Heart right ventricle (tissue), 16 donors: ENCODE results near the gene LOX. TPM values are rescaled to one million over a fixed set of nuclear protein-coding genes. Genes with fewer than 3 reads are reported as not detected.

Experiments
- ATAC-seq, 8 donors: fragments of 200-7000 bp; cut with Tn5 transposase; one replicate each; pipeline ENCODE4 v1.9.1; 2020; ENCODE audit warnings: mild to moderate bottlenecking in 8 of 8, moderate library complexity in 8 of 8, moderate number of reproducible peaks in 1 of 8
- DNase-seq, 2 donors: peaks; one replicate each; pipeline ENCODE4 v3.0.0-alpha.2; 2020
- H3K27ac ChIP-seq, 10 donors: fragments of 200-600 bp; sonication (generic) in 2 of 10; one replicate each; pipeline versions ENCODE4 v1.5.0 to v1.8.0; 2020 to 2022; ENCODE audit warnings: mild to moderate bottlenecking in 3 of 10
- H3K27me3 ChIP-seq, 7 donors: fragments of 200-600 bp; one replicate each; pipeline ENCODE4 v1.8.0; 2021 to 2022; ENCODE audit warnings: mild to moderate bottlenecking in 2 of 7
- H3K36me3 ChIP-seq, 9 donors: fragments of 200-600 bp; sonication (generic) in 1 of 9; one replicate each; pipeline versions ENCODE4 v1.5.0 to v1.8.0; 2020 to 2022; ENCODE audit warnings: mild to moderate bottlenecking in 2 of 9
- H3K4me1 ChIP-seq, 9 donors: fragments of 200-600 bp; sonication (generic) in 1 of 9; one replicate each; pipeline versions ENCODE4 v1.5.0 to v1.8.0; 2020 to 2022; ENCODE audit warnings: mild to moderate bottlenecking in 4 of 9
- H3K4me3 ChIP-seq, 10 donors: fragments of 200-600 bp; sonication (generic) in 2 of 10; one replicate each; pipeline versions ENCODE4 v1.5.0 to v1.8.0; 2020 to 2022; ENCODE audit warnings: mild to moderate bottlenecking in 7 of 10, moderate library complexity in 2 of 10
- H3K9me3 ChIP-seq, 11 donors: fragments of 200-600 bp in 10 of 11; sonication (generic) in 2 of 11; one replicate each; pipeline versions ENCODE4 v1.5.0 to v1.8.0; 2013 to 2022; ENCODE audit warnings: mild to moderate bottlenecking in 2 of 11, control low read depth in 1 of 11, moderate library complexity in 1 of 11
- WGBS, 2 donors: extraction: QIAGEN DNeasy Blood & Tissue Kit; methylation state at CpG; one replicate each; pipeline ENCODE4 v1.1.7; 2013; ENCODE audit warnings: inconsistent platforms in 1 of 2; 5-methylcytosine and 5-hydroxymethylcytosine counted together
- intact Hi-C, 10 donors: fragments of 100-400 bp; cut with DNase I; formaldehyde crosslinking; loops; one replicate each; pipeline versions ENCODE4 v1.11.1 to v1.14.2; 2022
- polyA plus RNA-seq, 2 donors: library from polyadenylated mRNA; stranded (reverse); fragments of 200-250 nt; gene quantifications; one replicate each; pipeline ENCODE4 v1.2.3, GENCODE V29; 2013
- total RNA-seq, 10 donors: library from RNA; stranded (reverse); fragmentation: NEBNext Ultra II Directional in 3 of 10; extraction: Animal tissue kit (Norgen Biotek cat#: 25700) in 3 of 10; gene quantifications; one replicate each; pipeline versions ENCODE4 v1.2.1 to v1.2.4, GENCODE V29; 2021 to 2023
- TF ChIP-seq, protein P1 (sequence below), 9 donors: fragments of 200-600 bp; sonication (generic) in 2 of 9; IDR thresholded peaks; one replicate each; pipeline versions ENCODE4 v1.5.0 to v1.8.0; 2021 to 2022; ENCODE audit warnings: antibody characterized with exemption in 9 of 9, mild to moderate bottlenecking in 5 of 9, moderate library complexity in 1 of 9
- donor health status: Arrhythmogenic right ventricular cardiomyopathy.
- donor health status: ischemic (EF 13 %, LVEDD 7.1; RV severe dilation, severe dysfunction).
- donor health status: healthy with polysubstance abuse.
- donor health status: DM: no; HTN: yes; CAD: no.
- donor health status: DM: no; HTN: no; CAD: no.
- donor health status: ischemic (EF 25% LVEDD 6.9; RV normal size, moderate dysfunction).
- donor health status: ischemic (EF 25% LVEDD 5.7; RV mildly dilated, moderate dysfunction).
- donor health status: healthy.
- donor health status: DM: yes; HTN: yes; CAD: no.
- donor health status: Ischemic cardiomyopathy.
- donor health status: ischemic (EF 35%, LVEDD 5.7; RV mildly dilated, moderate dysfunction).
- donor health status: nonischemic (EF 11% LVEDD 7.7; RV severe dilation, severe dysfunction).
- donor health status: DM: yes; HTN: yes; CAD: no.
- donor health status: PGD.
- donor health status: ischemic (EF 29% LVEDD 5.4; RV normal size, mild dysfunction).
- donor health status: nonischemic (EF 23%, LVEDD 6.1; RV moderate dilation, normal function).

LOX gene
- total and polyA plus RNA-seq, 12 donors, result 1.5 to 34.7 (median 3.2) TPM

DNA sequence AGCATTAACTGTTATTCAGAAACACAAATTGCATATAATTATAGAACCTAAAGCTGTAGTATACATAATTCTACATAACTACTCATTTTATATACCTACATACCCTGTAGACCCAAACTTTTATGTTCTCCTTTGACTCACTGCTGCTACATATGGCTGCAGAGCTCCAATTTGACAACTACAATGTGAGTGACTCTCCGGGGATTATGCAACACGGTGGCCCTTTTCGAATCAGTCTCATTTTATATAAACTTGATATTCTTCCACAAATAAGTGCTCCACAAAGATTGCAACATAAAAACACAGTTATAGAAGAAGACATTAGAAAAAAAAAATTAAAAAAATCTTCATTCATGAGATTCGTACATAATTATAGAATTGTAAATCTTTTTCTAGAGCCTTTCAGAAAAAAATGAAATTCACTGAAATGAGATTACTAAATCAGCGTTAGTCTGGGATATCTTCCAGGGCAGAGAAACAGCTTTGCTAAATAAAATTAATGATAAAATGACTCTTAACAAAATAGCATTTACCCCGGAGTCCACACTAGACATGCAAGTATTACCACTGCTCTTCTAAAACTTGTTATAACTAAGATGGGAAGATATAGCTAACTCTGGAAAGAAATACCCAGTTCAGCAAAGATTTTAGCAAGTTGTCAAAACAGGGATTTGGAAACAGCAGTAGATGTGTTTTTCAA is 63.7 kb downstream of the LOX start:
- no peak overlapping the region for H3K27ac ChIP-seq
- H3K4me3 ChIP-seq, result no peak overlapping the region
- no peak for DNase-seq
- H3K36me3 ChIP-seq, result no peaks in the 10 kb centered on the region
- intact Hi-C loops, result no loop called here
- WGBS, 2 donors, result 70 to 75% methylated on average over 6 of the region's 6 CpGs
- TF ChIP-seq, protein P1, sequence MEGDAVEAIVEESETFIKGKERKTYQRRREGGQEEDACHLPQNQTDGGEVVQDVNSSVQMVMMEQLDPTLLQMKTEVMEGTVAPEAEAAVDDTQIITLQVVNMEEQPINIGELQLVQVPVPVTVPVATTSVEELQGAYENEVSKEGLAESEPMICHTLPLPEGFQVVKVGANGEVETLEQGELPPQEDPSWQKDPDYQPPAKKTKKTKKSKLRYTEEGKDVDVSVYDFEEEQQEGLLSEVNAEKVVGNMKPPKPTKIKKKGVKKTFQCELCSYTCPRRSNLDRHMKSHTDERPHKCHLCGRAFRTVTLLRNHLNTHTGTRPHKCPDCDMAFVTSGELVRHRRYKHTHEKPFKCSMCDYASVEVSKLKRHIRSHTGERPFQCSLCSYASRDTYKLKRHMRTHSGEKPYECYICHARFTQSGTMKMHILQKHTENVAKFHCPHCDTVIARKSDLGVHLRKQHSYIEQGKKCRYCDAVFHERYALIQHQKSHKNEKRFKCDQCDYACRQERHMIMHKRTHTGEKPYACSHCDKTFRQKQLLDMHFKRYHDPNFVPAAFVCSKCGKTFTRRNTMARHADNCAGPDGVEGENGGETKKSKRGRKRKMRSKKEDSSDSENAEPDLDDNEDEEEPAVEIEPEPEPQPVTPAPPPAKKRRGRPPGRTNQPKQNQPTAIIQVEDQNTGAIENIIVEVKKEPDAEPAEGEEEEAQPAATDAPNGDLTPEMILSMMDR (IDR thresholded peaks at IDR 0.05), result no peak
- H3K27me3 ChIP-seq, result no peaks in the 10 kb centered on the region
- H3K4me1 ChIP-seq, result no peaks in the 10 kb centered on the region
- no peaks in the 10 kb centered on the region for H3K9me3 ChIP-seq
- no peak for ATAC-seq

Other genes starting within 250 kb of the LOX start
- gene FTMT, start 226.4 kb downstream of the LOX start, total RNA-seq, result not detected
- not detected for gene FTMT, start 226.4 kb downstream of the LOX start, polyA plus RNA-seq
- 10 to 100 TPM in 1 of 10 donors, 1 to 10 TPM in 9; 6.4 to 10.4 (median 7.9) TPM for gene SRFBP1, start 116.3 kb downstream of the LOX start, total RNA-seq
- 1 to 10 TPM; 1.3 to 2.8 TPM for gene SRFBP1, start 116.3 kb downstream of the LOX start, polyA plus RNA-seq
- gene ZNF474, start 51.3 kb upstream of the LOX start, total RNA-seq, result under 1 TPM in 2 of 10 donors, not detected in 8; 0.19 to 0.20 TPM
- under 1 TPM in 1 of 2 donors, not detected in 1; 0.03 TPM for gene ZNF474, start 51.3 kb upstream of the LOX start, polyA plus RNA-seq
- 1 to 10 TPM in 7 of 10 donors, under 1 TPM in 3; 0.70 to 2.5 (median 1.4) TPM for gene SNCAIP, start 234.0 kb upstream of the LOX start, total RNA-seq
- 1 to 10 TPM in 1 of 2 donors, under 1 TPM in 1; 0.54 to 1.3 TPM for gene SNCAIP, start 234.0 kb upstream of the LOX start, polyA plus RNA-seq